HG03565 (cell line): ENCODE measurements around the gene GABPB1.

Experiments used
- ATAC-seq: cut with Tn5 transposase; IDR thresholded peaks from one replicate; pipeline ENCODE4 v1.9.1; 2021; ENCODE audit warnings: mild to moderate bottlenecking, moderate library complexity; ENCODE audit not compliant: unreplicated experiment

The GABPB1 gene

GRCh38 chr15:50345298-50345697 is 9.7 kb downstream of the GABPB1 start:
- ATAC-seq = no peak

- ATAC-seq = no peak
These were observed 11.0 kb downstream of the GABPB1 start for GRCh38 chr15:50344006-50344464.

DNA sequence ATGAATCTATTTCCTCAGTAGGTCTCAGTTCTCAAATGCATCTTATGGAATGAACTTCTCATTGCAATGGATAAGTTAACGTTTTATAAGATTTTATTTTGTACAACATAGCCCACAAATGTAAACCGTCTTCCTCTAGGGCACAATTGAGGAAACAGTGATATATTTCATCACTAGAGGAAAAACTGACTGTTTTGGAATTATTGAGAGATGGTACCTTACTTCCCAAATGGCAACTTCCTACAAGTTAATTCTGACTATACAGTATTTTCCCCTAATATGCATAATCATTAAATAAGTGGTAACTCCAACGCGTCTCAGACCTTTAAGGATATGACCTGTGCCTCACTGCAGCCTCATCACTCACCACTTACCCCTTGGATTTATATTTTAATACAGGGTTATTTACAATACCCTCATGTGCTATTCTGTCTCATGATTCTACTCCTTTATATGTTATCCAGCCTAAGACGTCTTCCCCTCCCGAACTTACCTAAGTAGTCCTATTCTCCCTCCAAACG is 13.3 kb downstream of the GABPB1 start:
- ATAC-seq = no peak

DNA sequence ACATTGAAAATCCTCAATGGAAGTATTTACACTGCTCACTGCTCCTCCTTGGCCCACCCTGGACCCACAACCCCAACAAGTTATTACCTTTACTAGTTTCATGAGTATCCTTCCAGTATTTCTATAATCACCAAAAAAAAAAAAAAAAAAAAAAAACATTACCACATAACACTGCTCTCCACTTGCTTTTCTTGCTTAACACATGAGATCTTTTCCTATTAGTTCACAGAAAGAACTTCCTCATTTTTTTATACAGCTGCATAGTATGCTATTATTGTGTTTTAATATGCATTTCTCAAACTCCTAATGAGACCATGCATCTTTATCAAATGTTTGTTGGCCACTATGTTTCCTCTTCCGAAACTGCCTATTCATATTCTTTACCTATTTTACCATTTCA is 14.6 kb downstream of the GABPB1 start:
- ATAC-seq = no peak

- no peak for ATAC-seq
These were observed 15.3 kb downstream of the GABPB1 start for GRCh38 chr15:50339717-50340116.

DNA sequence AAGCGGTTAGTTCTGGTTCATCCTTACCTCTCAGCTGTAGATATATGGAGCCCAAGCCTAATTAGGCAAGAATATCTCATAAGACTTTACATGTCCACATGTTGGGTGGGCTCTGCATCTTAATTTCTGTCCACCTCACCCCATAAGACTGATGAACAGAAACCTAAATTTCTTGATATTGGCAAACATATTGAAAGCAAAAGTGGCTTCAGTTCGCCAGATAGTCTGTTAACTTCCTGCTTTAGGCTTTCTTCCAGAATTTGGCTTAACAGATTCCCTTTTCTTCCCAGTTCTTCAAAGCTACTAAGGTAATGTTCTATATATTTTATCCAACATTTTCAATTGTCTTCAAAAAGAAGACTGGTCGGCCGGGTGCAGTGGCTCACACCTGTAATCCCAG is 19.7 kb downstream of the GABPB1 start:
- ATAC-seq = no peak

DNA sequence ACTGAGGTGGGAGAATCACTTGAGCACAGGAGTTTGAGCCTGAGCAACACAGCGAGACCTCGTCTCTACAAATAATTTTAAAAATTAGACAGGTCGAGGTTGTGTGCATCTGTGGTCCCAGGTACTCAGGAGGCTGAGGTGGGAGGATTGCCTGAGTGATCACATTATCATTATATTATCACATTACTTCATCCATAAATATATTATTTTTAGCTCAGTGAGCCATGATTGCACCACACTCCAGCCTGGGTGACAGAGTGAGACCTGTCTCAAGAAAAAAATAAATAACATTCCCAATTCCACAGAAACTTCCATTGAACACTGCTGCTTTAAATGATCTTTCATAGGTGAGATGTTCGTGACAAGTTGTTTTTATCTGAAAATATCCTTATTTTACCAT is 21.8 kb downstream of the GABPB1 start:
- no peak for ATAC-seq

DNA sequence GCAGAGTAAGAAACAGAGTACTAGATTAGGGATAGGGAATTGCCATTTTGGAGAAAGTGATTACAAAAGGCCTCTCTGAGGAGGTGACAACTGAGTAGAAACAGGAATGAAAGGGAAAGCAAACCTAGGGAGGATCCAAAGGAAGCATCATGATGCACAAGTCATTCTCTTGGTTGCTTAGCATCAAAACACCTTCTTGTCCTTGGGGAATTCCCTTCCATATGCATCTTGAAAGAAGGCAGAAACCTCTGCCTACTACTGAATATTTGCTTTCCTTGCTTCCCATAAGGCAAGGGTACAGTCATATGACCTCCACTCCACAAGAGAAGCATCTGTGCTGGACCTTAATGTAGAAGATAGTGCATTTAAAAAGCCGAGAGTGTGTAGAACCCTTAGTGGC is 24.1 kb downstream of the GABPB1 start:
- ATAC-seq = no peak

- ATAC-seq = no peak
These were observed 26.9 kb downstream of the GABPB1 start for GRCh38 chr15:50328116-50328515.

DNA sequence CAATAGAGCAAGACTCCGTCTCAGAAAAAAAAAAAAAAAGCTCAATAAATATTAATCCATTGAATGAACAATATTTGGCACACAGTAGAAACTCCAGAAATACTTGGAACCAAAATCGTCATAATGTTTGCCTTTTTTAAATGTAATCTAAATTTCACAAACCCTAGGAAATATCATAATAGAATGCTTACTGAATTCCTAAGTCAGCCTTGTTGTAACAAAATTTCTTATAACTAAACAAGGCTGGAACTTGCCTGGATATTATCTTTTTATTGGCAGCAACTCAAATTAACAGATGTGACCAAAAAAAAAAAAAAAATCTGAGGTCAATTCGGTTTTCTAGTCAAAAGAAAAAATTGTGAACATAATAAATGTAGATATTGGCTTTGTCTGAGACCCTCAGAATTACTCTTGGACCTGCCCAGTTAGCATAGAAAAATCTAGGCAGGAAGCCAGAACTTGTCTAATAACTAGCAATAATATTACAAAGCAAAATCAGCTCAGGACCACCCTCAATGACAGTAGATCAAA is 33.3 kb downstream of the GABPB1 start:
- no peak for ATAC-seq

DNA sequence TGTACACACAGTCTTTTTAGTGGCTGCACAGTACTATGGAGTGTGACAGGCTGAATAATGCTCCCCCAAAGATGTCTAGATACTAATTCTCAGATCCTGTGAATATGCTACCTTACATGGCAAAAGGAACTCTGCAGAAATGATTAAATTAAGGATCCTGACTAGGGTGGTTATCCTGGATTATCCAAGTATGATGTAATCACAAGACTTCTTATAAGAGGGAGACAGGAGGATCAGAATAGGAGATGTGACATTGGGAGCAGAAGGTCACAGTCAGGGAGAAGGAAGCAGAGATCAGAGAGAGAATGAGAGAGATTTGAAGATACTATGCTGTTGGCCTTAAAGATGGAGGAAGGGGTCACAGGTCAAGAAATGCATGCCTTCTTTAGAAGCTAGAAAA is 34.5 kb downstream of the GABPB1 start:
- ATAC-seq = no peak

DNA sequence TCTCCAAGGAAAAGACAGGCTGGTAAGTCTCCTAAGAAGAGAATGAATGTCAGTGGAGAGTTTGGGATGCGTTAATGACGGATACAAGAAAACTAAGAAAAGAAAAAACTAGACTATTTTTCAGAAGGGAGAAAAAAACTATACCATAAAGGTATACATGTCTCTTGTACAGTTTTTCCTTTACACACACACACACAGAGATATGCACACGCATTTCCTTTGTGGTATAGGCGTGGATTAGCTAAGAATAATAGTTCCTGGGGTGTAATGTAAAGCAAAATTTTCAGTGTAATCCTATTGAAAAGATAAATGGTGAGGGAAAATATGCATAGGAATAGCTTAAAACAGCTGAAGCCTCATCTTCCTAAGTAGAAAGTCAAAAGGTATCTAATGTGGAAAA is 36.3 kb downstream of the GABPB1 start:
- no peak for ATAC-seq

DNA sequence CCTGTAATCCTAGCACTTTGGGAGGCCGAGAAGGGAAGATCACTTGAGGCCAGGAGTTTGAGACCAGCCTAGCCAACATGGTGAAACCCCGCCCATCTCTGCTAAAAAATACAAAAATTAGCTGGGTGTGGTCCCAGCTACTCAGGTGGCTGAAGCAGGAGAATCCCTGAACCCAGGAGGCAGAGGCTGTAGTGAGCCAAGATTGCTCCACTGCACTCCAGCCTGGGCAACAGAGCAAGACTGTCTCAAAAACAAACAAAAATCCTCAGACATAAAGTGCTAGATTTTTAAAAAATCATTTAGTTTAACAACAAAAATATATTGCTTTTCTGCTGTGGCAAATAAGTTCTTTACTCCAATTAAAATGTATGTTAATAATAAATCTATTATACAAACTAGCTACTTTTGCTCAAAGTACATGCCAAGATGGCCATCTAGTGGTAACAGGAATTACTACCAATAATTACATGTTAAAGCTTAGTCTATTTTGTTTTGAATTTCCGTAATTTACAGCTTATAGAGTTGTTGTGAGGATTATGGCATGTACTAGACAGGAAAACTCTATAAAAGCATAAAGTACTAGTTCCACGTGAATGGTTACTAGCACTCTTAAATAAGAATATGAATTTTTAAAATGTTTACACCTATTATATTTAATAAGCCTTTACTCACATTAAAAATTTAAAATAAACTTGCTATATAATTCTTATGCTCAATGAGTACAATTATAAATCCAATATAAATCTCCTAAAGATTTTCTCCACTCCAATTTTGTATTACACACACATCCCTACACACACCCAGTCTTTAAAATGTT is 39.0 kb downstream of the GABPB1 start:
- no peak for ATAC-seq

DNA sequence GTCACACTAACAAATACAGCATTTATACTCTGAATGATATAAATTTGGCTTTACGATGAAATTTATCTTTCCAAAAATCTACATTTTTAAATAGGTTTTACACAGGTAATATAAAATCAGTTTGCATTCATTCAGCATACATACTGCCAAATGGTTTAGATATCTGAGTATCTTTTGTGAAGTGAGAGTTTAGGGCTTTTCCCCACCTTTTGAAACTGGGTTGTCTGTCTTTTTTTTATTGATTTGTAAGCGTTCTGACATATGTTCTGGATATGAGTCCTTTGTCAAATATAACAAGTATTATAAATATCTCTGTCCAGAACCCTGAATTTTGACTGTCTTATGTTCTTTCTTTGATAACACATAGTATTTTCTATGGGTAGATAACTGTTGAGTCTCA is 42.4 kb downstream of the GABPB1 start:
- no peak for ATAC-seq

DNA sequence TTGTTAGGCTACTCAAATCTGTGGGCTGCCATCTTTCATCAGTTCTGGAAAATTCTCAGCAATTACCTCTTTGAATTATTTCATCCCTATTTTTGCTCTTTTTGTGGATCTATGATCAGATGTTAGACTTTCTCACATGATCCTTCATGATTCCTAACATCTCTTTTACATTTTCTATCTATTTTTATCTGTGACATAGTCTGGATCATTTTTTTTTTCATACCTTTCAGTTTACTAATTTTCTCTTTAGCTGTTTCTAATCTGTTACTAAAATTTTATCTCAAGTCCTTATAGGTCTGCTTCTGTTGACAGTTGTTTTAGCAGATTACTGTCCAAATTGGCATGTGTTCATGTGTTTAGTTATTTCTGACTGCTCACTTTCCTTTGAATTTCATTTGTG is 47.2 kb downstream of the GABPB1 start:
- ATAC-seq = no peak

GRCh38 chr15:50304836-50305235 is 50.2 kb downstream of the GABPB1 start:
- no peak for ATAC-seq

DNA sequence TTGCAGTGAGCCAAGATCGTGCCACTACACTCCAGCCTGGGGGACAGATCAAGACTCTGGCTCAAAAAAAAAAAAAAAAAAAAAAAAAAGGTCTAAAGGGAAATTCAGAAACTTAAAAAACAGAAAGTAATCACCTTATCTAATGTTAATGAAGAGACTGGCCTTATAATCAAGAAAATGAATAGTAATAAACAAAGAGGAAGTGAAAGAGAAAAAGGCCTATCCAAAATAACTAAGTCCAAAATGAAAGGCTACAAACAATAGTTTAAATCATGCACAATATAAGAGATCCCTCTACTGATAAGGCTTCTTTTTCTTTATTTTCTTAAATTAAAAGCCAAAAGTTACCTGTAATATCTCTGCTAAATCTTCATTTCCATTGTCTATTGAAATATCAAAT is 52.4 kb downstream of the GABPB1 start:
- ATAC-seq = no peak

DNA sequence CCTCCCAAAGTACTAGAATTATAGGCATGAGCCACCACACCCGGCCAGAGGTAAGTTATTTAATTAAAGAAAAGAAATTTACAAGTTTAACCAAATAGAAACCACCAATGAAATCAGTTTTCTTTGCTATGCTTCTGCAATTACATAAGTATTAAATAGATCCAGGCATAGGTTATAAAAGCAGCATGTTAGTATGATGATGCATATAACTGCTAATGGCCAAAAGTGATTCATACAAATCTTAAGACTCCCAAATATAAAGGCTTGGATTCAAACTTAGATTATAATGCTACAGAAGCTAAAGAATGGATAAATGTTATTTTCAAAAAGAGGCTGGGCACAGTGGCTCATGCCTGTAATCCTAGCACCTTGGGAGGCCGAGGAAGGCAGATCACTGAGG is 56.7 kb downstream of the GABPB1 start:
- no peak for ATAC-seq

DNA sequence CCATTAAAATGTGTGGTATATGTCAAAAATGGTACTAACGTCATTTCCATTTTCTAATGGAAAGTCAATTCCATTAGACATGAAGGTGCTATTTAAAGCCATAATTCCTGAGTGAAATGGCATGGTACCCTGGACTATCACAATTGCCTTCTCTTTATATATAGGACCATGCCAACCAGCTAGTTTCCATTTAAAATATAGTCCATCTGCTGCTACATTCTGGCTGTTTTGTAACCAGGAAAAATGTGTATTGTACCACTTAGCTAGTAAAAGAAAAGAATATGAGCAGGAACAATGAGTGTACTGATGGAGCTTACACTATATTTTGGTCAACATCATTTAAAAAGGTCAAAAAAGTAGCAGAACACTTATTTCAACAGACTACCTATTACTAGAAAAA is 59.0 kb downstream of the GABPB1 start:
- ATAC-seq = no peak

GRCh38 chr15:50289749-50290148 is 65.2 kb downstream of the GABPB1 start:
- no peak for ATAC-seq

DNA sequence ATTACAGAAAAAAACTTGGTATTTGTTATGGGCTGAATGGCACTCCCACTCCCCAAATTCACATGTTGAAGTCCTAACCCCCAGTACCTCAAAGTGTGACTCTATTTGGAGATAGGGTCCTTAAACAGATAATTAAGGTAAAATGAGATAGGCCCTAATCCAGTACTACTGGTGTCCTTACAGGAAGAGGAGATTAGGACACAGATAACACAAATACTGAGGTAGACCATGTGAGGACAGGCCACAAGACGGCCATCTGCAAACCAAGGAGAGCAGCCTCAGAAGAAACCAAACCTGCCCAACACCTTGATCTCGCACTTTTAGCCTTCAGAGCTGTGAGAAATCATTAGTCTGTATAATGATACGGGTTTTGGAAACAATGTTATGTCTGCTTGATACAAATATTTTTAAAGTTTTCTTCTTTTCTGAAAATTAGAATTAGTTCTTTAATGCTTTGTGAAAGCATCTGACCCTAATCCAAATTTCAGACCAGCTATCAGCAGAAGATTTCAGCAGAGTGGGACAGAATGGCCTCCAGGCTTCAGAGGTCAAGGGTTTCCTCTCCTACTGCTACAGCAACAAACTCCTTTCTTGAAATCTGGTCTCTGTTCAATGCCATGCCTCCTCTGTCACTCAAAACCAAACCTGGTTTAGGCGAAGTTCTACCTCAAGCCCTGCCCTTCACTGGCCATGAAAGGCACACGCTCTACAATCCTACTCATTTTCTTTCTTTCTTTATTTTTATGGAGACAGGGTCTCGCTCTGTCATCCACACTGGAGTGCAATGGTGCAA is 67.5 kb downstream of the GABPB1 start:
- no peak for ATAC-seq

DNA sequence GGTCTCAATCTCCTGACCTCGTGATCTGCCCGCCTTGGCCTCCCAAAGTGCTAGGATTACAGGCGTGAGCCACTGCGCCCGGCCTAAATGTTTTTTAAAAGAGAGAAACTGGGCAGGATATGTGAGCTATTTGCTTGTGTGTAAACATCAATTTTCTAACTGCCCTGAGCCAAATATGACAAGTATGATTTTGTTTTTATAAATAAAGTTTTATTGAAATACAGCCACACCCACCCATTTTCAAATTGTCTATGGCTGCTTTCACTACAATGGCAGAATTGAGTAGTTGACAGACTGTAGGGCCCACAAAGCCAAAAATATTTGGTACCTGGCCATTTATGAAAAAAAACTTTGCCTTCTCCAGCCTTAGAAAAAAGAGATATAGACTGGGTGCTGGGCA is 73.6 kb downstream of the GABPB1 start:
- ATAC-seq = no peak
